GM08714 (cell line): ENCODE results near the gene LDB2.

Source experiments
- H3K4me3 ChIP-seq: fragments of 200-500 bp; sonication (Bioruptor generic); 2 replicates; pipeline ENCODE4 v1.5.1; 2014; ENCODE audit warnings: mild to moderate bottlenecking, low read length, inconsistent platforms
- ZNF274 ChIP-seq: IDR thresholded peaks from 2 replicates; pipeline ENCODE4 v1.6.1; 2012; ENCODE audit warnings: mild to moderate bottlenecking, low read depth, low read length

The LDB2 gene

DNA sequence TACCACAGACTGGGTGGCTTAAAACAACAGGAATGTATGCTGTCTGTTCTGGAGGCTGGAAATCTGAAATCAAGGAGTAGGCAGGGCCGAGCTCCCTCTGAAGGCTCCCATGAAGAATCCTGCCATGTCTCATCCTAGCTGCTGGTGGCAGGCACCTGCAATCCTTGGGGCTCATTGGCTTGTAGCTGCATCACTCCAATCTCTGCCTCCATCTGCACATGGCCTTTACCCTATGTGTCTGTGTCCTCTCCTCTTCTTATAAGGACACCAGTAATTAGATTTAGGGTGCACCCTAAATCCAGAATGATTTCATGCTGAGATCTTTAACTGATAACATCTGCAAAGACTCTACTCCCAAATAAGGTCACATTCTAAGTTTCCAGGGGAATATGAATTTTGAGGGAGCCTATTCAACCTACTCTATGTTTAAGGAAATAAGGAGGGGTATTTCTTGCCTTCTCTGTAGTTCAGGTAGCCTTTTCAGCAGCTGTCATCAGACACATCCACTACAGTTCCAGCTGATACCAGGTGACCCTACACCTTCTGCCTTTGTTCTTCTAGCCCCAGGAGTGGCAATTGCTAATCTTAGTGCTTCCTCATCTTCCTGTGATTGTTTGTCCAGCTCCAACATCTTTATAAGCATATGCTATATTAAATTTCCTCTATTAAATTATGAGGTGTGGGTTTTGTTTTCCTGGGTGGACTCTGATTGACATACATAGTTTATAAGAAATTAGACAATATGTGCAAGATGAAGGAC is 377.1 kb downstream of the LDB2 start:
- TF ChIP-seq ZNF274, result no peak
- H3K4me3 ChIP-seq, result no peak overlapping the region

DNA sequence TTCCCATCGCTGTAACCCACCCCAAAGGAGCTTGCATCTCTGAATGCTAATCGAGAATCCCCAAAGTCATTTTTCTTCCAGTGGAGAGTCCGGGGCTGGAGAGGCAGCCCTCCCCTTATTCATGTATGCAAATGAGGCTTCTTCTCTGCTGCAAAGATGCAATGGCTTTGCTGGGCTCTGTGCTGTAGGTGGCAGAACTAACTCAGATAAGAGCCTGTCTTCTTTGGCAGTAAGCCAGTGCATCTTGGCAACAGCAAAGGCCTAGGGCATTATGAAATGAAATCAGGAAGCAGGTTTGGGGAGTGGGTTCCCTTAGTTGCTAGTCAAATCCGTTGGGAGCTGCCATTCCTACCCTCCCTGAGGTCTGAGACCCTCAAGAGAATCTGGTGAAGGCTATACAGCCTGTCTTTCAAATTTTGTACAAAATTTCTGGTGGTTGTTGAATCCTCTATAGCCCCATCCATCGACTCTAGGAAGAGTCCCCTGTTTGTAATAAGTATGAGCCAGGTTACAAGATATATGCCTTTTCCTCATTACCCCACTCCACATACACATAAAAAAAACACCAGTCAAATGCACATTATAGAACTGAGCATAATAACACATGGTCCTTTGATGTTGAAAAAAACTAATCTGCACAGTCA is 381.5 kb downstream of the LDB2 start:
- TF ChIP-seq ZNF274, result no peak
- H3K4me3 ChIP-seq, result no peak overlapping the region

- no peak for TF ChIP-seq ZNF274
- no peak overlapping the region for H3K4me3 ChIP-seq
These were observed 384.6 kb downstream of the LDB2 start for GRCh38 chr4:16513876-16514275.

DNA sequence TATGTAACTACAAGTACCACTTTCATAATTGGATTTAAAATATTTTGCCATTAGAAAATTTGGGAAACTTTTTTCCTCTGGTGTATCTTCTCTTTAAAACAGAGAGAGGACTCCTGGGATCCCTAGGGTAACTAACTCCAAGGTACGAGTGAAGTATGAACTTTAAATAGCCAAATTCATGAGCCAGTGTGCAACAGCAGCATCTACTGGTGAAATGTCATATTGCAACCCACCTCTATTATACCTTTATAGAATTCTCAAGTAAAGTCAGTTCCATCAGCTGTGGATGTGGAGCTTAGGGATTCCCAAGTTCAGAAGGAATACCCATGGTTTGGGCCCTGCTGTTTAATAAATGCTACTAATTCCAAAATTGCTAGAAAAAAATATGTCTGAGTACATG is 389.5 kb downstream of the LDB2 start:
- H3K4me3 ChIP-seq, result no peak overlapping the region
- no peak for TF ChIP-seq ZNF274

DNA sequence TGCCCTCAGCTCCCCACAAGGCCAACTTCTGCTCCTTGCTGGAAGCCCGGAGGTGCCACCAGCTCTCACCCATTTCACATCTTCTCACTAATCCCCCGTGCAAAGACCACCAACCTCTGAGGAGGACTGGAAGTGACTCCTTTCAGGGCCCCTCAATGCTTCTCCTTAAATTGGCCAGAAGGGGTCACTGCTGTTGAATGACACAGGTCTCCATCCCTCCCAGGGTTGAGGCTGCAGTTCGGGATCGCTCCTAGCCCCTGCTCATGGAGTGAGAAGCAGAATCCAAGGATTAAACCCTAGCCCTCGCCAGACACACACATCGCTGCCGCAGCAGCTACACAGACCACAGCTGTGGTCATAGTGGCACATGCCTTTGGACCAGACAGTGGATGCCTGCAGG is 392.7 kb downstream of the LDB2 start:
- TF ChIP-seq ZNF274, result no peak

DNA sequence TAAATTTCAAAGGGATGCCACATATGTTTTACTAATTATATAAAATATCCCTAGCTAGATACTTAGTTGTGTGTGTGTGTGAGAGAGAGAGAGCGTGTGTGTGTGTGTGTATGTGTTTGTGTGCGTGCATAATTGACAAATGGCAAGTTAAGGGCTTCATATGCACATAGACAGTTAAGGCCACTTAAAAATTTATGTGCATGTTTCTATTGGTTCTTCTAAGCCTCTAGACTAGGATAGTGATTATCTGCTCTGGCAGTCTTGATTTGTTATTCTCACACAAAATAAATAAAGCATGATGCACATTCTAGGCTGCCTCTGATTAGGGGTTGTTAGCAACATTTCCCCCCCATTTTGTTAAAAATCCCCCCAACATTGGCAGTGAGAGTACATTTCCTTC is 393.2 kb downstream of the LDB2 start:
- TF ChIP-seq ZNF274, result no peak
- no peak overlapping the region for H3K4me3 ChIP-seq

More for the DNA sequence above, 392.7 kb downstream of the LDB2 start:
- H3K4me3 ChIP-seq, result no peak overlapping the region

DNA sequence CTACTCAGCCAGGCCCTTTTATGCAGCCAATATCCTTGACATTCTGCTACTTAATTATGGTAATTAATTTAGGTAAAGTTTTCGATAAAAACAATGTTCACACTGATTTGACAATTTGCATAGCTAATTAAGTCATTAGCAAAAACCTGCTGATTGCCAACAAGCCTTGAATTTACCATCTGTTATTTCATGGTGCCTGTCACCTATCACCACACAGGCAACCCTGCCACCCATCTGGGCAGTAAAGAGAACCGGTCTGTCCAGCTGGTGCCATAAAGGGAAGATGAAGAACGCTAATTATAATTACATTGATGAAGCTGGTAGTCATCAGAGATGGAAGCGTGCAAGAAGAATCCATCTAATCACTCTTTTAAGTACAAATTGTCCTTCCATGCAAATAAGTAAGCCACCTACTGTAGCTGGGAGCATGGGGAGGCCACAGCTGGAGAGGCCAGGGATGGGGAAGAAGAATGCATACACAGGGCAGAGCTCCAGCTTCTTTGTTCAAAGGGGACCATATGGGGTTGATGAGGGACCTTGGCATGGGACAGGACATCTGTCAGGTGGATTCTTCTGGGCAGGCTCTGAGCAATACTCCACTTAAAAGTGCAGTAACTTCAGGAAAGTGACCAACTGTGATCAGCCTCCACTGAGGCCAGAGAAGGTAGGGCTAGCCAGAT is 394.9 kb downstream of the LDB2 start:
- no peak for TF ChIP-seq ZNF274
- no peak overlapping the region for H3K4me3 ChIP-seq

DNA sequence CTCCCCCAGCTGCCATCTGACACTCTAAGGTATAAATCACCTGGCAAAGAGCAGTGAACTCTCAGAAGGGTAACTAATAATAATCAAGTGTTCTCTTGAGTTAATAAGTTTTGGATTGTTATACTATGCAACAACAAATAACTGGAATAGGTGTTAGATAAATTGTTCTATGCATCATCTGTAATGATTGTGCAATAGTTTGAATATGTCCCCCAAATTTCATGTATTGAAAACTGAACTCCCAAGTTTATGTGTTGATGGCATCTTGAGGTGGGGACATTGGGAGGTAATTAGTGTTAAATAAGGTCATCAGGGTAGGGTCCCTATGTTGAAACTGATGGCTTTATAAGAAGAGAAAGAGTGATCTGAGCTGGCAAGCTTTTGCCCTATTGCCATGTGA is 399.5 kb downstream of the LDB2 start:
- no peak for TF ChIP-seq ZNF274
- no peak overlapping the region for H3K4me3 ChIP-seq

DNA sequence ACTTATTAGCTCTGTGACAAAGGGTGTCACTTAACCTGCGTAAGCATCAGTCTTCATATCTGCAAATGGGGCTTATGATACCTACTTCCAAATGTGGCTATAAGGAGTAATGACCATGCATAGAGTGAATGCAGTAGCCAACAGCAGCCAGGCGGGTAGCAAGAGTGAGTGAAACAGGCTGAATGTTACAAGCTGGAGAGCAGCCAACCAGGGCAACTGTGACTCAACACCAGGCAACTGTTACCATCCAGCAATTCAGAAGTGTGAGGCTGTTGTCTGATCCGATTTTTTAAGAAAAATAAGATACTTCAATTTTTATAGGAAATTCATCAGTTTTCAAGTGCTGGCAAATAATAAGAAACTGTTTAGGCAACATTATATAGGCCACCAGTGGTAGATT is 401.9 kb downstream of the LDB2 start:
- H3K4me3 ChIP-seq, result no peak overlapping the region
- TF ChIP-seq ZNF274, result no peak

- no peak overlapping the region for H3K4me3 ChIP-seq
- no peak for TF ChIP-seq ZNF274
These were observed 405.6 kb downstream of the LDB2 start for GRCh38 chr4:16492872-16493271.

DNA sequence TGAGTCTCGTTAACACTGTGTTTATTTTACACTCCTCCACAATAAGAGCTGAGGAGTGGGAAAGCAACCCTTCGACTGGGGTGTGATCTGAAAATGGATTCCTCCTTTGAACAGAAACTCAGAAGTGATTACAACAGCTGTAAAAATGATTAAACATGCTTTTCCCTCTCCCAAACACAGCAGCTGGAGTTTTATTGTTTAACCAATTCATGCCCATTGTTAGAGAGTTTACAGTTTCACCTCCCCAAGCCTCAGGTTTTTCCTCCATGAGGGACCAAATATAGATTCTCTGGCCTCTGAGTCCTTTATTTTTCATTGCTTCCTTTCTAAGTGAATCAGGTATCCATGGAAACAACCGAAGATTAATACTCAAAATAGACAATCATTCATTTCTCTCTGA is 409.2 kb downstream of the LDB2 start:
- no peak overlapping the region for H3K4me3 ChIP-seq
- TF ChIP-seq ZNF274, result no peak

DNA sequence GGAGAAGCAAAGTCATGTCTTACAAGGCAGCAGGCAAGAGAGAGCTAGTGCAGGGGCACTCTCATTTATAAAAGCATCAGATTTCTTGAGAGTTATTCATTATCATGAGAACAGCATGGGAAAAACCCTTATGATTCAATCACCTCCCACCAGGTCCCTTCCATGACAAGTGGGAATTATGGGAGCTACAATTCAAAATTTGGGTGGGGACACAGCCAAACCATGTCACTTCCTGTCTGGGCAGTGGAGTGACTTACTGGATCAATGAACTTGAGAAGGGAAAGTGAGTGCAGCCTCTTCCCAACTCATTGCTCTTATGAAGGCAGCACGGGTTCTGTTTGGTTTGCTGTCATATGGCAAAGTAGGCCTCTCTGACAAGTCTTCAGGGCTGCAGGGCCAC is 410.4 kb downstream of the LDB2 start:
- no peak overlapping the region for H3K4me3 ChIP-seq
- no peak for TF ChIP-seq ZNF274

GRCh38 chr4:16484711-16485110 is 413.7 kb downstream of the LDB2 start:
- no peak overlapping the region for H3K4me3 ChIP-seq
- no peak for TF ChIP-seq ZNF274

GRCh38 chr4:16483540-16483939 is 414.9 kb downstream of the LDB2 start:
- TF ChIP-seq ZNF274, result no peak
- H3K4me3 ChIP-seq, result no peak overlapping the region

DNA sequence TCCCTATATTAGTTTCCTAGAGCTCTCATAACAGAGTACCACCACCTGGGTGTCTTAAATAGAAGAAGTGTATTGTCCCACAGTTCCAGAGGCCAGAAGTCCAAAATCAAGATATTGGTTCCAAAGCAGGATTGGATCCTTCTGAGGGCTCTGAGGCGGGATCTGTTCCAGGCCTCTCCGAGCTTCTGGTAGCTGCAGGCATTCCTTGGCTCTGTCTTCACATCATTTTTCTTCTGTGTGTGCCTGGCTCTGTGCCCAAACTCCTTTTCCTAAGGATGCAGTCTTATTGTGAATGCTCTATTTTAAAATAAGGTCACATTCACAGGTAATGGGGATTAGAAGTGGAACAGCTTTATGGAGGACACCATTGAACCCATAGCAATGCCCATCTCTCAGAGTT is 418.4 kb downstream of the LDB2 start:
- no peak overlapping the region for H3K4me3 ChIP-seq
- TF ChIP-seq ZNF274, result no peak
